ENCODE results near the gene SPOCK3.
"Not testable (repeated sequence)": the region's sequence is repeated elsewhere in the genome, so short reads cannot be mapped to it uniquely, and the experiment has no call there.

Gene SPOCK3

GRCh38 chr4:166715748-166716713 is 518.3 kb downstream of the SPOCK3 start:
- DNase-seq (ENCODE audit: low read depth, low spot score): peak; percentile 27
- not testable (repeated sequence) for H3K27me3 ChIP-seq (ENCODE audit: control insufficient read depth, insufficient read depth, low read length); H3K9me3 ChIP-seq (ENCODE audit: control insufficient read depth, insufficient read depth, low read length); H3K36me3 ChIP-seq (ENCODE audit: control insufficient read depth, insufficient read depth, low read length); H3K4me3 ChIP-seq (ENCODE audit: low read length); H3K27ac ChIP-seq (ENCODE audit: low read length); H3K4me1 ChIP-seq (ENCODE audit: control insufficient read depth, insufficient read depth, low read length)
- WGBS (ENCODE audit: insufficient coverage, insufficient read length): no CpG with 5 or more reads among the region's 12 CpGs

- H3K27ac ChIP-seq (ENCODE audit: low read length): no peak overlapping the region
- WGBS (ENCODE audit: insufficient coverage, insufficient read length): no CpG with 5 or more reads among the region's 4 CpGs
- no peaks in the 10 kb centered on the region for H3K4me1 ChIP-seq (ENCODE audit: control insufficient read depth, insufficient read depth, low read length)
- H3K27me3 ChIP-seq (ENCODE audit: control insufficient read depth, insufficient read depth, low read length): no peaks in the 10 kb centered on the region
- no peaks in the 10 kb centered on the region; the same call in 1 of the 2 replicates for H3K9me3 ChIP-seq (ENCODE audit: control insufficient read depth, insufficient read depth, low read length)
- DNase-seq (ENCODE audit: low read depth, low spot score): no peak
- no peak overlapping the region for H3K4me3 ChIP-seq (ENCODE audit: low read length)
- H3K36me3 ChIP-seq (ENCODE audit: control insufficient read depth, insufficient read depth, low read length): no peaks in the 10 kb centered on the region
These were observed 533.7 kb downstream of the SPOCK3 start for GRCh38 chr4:166700592-166700991.

DNA sequence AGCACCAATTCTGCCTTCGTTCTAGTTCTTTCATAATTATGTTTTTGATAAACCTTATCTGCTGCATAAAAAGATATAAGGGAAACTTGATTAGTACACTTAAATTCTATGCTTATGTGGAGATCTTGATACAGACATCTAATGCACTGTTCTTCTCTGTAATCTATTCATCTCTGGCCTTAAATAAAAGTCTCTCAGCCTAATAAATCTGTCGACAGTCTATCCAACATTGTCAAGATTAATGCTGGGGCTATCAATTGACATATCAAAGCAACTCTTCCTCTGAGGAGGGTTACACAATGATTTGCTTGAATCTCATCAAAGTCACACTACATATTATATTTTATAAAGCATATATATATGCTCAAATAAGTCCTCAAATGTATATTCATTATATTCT is 545.5 kb downstream of the SPOCK3 start:
- H3K4me3 ChIP-seq (ENCODE audit: low read length): no peak overlapping the region
- no peak for DNase-seq (ENCODE audit: low read depth, low spot score)
- H3K27ac ChIP-seq (ENCODE audit: low read length): no peak overlapping the region
- H3K4me1 ChIP-seq (ENCODE audit: control insufficient read depth, insufficient read depth, low read length): no peaks in the 10 kb centered on the region; the same call in 1 of the 2 replicates
- WGBS (ENCODE audit: insufficient coverage, insufficient read length): no CpG with 5 or more reads among the region's 2 CpGs
- no peaks in the 10 kb centered on the region for H3K36me3 ChIP-seq (ENCODE audit: control insufficient read depth, insufficient read depth, low read length)
- H3K27me3 ChIP-seq (ENCODE audit: control insufficient read depth, insufficient read depth, low read length): no peaks in the 10 kb centered on the region
- H3K9me3 ChIP-seq (ENCODE audit: control insufficient read depth, insufficient read depth, low read length): no peaks in the 10 kb centered on the region

DNA sequence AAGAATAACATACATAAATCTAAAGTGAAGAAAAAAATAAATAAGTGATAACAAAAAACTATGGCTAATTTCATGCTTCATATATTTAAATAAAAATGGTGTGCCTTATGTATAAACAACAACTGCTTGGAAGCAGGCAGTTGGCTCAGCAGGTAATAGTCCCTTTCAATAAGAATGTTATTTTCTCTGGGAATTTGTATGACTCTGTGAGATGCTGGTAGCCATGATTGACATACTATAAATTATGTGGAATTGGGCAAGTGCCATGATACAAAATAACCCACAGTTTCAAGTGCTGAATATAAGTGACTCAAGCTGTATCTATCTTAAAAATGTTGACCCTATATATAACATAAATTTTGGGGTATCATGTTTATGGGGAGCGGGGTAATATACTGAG is 546.5 kb downstream of the SPOCK3 start:
- WGBS (ENCODE audit: insufficient coverage, insufficient read length): no CpG with 5 or more reads among the region's 1 CpG
- no peaks in the 10 kb centered on the region for H3K9me3 ChIP-seq (ENCODE audit: control insufficient read depth, insufficient read depth, low read length)
- H3K27me3 ChIP-seq (ENCODE audit: control insufficient read depth, insufficient read depth, low read length): no peaks in the 10 kb centered on the region

More for the DNA sequence above, 546.5 kb downstream of the SPOCK3 start:
- H3K36me3 ChIP-seq (ENCODE audit: control insufficient read depth, insufficient read depth, low read length): no peaks in the 10 kb centered on the region
- no peak for DNase-seq (ENCODE audit: low read depth, low spot score)
- H3K4me3 ChIP-seq (ENCODE audit: low read length): no peak overlapping the region
- H3K27ac ChIP-seq (ENCODE audit: low read length): no peak overlapping the region
- H3K4me1 ChIP-seq (ENCODE audit: control insufficient read depth, insufficient read depth, low read length): no peaks in the 10 kb centered on the region; the same call in 1 of the 2 replicates

All from iPS DF 6.9 (cell line).